ENCODE measurements around the gene TAF1. TPM values are rescaled to one million over a fixed set of nuclear protein-coding genes. Genes with fewer than 3 reads are reported as not detected.
"Not testable (repeated sequence)": the region's sequence is repeated elsewhere in the genome, so short reads cannot be mapped to it uniquely, and the experiment has no call there.

TAF1 gene
- total RNA-seq, 4 donors from 2014 or later, result 36.0 to 59.4 (median 48.8) TPM

GRCh38 chrX:71504346-71504745 is 138.2 kb downstream of the TAF1 start:
- H3K27me3 ChIP-seq, result no peaks in the 10 kb centered on the region
- no peaks in the 10 kb centered on the region for H3K4me1 ChIP-seq
- no peaks in the 10 kb centered on the region for H3K9me3 ChIP-seq
- intact Hi-C loops (cut with DNase I), result no loop called here
- TF ChIP-seq CTCF (IDR thresholded peaks at IDR 0.05) (no peak), POLR2A (IDR thresholded peaks at IDR 0.05) (no peak)
- no peaks in the 10 kb centered on the region for H3K36me3 ChIP-seq
- no peak for DNase-seq
- 100% methylated on average over 1 of the region's 1 CpG for WGBS, 2 donors
- H3K4me3 ChIP-seq (replicated peaks in 1 of 3), result no peak overlapping the region
- no peak overlapping the region for H3K27ac ChIP-seq

DNA sequence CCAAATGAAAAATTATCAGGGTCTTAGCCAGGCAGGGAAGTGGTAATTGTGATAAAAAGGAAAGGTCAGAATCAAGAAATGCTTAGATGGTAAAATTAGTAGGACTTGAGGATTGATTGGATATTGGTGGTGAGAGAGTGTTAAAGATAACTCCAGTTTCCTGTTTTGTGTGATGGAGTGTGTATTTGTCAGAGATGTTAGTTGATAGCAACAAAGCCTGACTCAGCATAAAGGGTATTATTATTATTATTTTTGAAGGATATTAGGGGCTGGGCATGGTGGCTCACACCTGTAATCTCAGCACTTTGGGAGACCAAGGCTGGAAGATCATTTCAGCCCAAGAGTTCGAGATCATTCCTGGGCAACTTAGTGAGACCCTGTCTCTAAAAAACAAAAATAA is 143.1 kb downstream of the TAF1 start:
- Histone ChIP-seq H3K36me3 (no peaks in the 10 kb centered on the region), H3K9me3 (no peaks in the 10 kb centered on the region), H3K27ac (no peak overlapping the region), H3K27me3 (no peaks in the 10 kb centered on the region), H3K4me3 (replicated peaks in 1 of 3) (no peak overlapping the region), H3K4me1 (no peaks in the 10 kb centered on the region)
- WGBS, 2 donors, result 100% methylated on average over 1 of the region's 1 CpG
- intact Hi-C loops (cut with DNase I), result no loop called here
- DNase-seq, result no peak
- TF ChIP-seq POLR2A (IDR thresholded peaks at IDR 0.05), result no peak
- no peak for TF ChIP-seq CTCF (IDR thresholded peaks at IDR 0.05)

- no peak for TF ChIP-seq CTCF (IDR thresholded peaks at IDR 0.05)
- TF ChIP-seq POLR2A (IDR thresholded peaks at IDR 0.05), result no peak
- no peak overlapping the region for H3K27ac ChIP-seq
- no peak for DNase-seq
- H3K4me1 ChIP-seq, result no peaks in the 10 kb centered on the region
- H3K4me3 ChIP-seq (replicated peaks in 1 of 3), result no peak overlapping the region
- no peaks in the 10 kb centered on the region for H3K27me3 ChIP-seq
- intact Hi-C loops (cut with DNase I), result no loop called here
- H3K9me3 ChIP-seq, result no peaks in the 10 kb centered on the region
- no peaks in the 10 kb centered on the region for H3K36me3 ChIP-seq
- 85% methylated on average over 2 of the region's 2 CpGs for WGBS, 2 donors
These were observed 144.0 kb downstream of the TAF1 start for GRCh38 chrX:71510161-71510560.

- 96 to 100% methylated on average over 2 to 4 of the region's 4 CpGs for WGBS, 2 donors
- DNase-seq; H3K27ac ChIP-seq; intact Hi-C loops (cut with DNase I); H3K36me3 ChIP-seq; H3K4me3 ChIP-seq (replicated peaks in 1 of 3); H3K9me3 ChIP-seq; H3K4me1 ChIP-seq; H3K27me3 ChIP-seq: not testable (repeated sequence)
These were observed 147.6 kb downstream of the TAF1 start for GRCh38 chrX:71513731-71514130.

GRCh38 chrX:71514367-71515037 is 148.3 kb downstream of the TAF1 start:
- H3K27me3 ChIP-seq, result no peaks in the 10 kb centered on the region
- no peaks in the 10 kb centered on the region for H3K4me1 ChIP-seq

More at GRCh38 chrX:71514367-71515037, 148.3 kb downstream of the TAF1 start:
- Histone ChIP-seq H3K27ac (no peak overlapping the region), H3K4me3 (replicated peaks in 1 of 3) (no peak overlapping the region), H3K36me3 (no peaks in the 10 kb centered on the region), H3K9me3 (no peaks in the 10 kb centered on the region)
- 38 to 39% methylated on average over 5 of the region's 5 CpGs for WGBS, 2 donors
- no peak for DNase-seq
- TF ChIP-seq POLR2A (IDR thresholded peaks at IDR 0.05), result no peak
- no peak for TF ChIP-seq CTCF (IDR thresholded peaks at IDR 0.05)
- intact Hi-C loops (cut with DNase I), result no loop called here
